ENCODE results near the gene DZIP3. TPM values are rescaled to one million over a fixed set of nuclear protein-coding genes. Genes with fewer than 3 reads are reported as not detected.

Gene DZIP3
- total and polyA plus RNA-seq, 2 donors (not counting 1 experiment from before 2014, with no cell fraction given): 11.0 to 26.4 TPM

DNA sequence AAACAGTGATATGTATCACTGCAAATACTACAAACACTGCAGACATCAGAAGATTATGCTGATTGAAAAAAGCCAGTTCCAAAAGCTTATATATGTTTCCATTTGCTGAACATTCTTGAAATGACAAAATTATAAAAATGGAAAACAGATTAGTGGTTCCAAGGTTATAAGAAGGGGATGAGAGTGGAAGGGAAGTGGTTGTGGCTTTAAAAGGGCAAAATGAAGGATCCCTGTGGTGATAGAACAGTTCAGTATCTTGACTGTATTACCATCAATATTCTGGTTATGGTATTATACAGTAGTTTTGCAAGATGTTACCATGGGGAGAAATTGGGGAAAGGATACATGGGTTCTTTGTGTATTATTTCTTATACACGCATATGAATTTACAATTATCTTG lies 77.8 kb downstream of the DZIP3 start:
- Histone ChIP-seq H4K20me1 (ENCODE audit: control insufficient read depth, extremely low read depth, insufficient read depth, low read length) (no peaks in the 10 kb centered on the region), H2AFZ (ENCODE audit: low read length) (no peak overlapping the region), H3K4me1 (ENCODE audit: control insufficient read depth, extremely low read depth, insufficient read depth, low read length) (no peaks in the 10 kb centered on the region), H3K4me3 (replicated peaks in 1 of 4; ENCODE audit: control extremely low read depth in 1 of 4, insufficient read depth in 1 of 4, low read depth in 3 of 4, low read length in 4 of 4) (no peak overlapping the region), H3K27me3 (ENCODE audit: control insufficient read depth, insufficient read depth, low read length) (no peaks in the 10 kb centered on the region), H3K9me3 (ENCODE audit: control insufficient read depth, insufficient read depth, low read depth, low read length) (no peaks in the 10 kb centered on the region), H3K4me2 (ENCODE audit: extremely low read depth, insufficient read depth, low read length) (no peak overlapping the region), H3K9ac (ENCODE audit: insufficient read depth, low read length) (no peak overlapping the region), H3K27ac (ENCODE audit: insufficient read depth, low read length) (no peak overlapping the region), H3K79me2 (ENCODE audit: control insufficient read depth, insufficient read depth, low read length) (no peaks in the 10 kb centered on the region), H3K36me3 (ENCODE audit: control insufficient read depth, insufficient read depth, low read length) (no peaks in the 10 kb centered on the region)
- no peak for DNase-seq (ENCODE audit: low read depth in 2 of 2)
- TF ChIP-seq, protein P1, sequence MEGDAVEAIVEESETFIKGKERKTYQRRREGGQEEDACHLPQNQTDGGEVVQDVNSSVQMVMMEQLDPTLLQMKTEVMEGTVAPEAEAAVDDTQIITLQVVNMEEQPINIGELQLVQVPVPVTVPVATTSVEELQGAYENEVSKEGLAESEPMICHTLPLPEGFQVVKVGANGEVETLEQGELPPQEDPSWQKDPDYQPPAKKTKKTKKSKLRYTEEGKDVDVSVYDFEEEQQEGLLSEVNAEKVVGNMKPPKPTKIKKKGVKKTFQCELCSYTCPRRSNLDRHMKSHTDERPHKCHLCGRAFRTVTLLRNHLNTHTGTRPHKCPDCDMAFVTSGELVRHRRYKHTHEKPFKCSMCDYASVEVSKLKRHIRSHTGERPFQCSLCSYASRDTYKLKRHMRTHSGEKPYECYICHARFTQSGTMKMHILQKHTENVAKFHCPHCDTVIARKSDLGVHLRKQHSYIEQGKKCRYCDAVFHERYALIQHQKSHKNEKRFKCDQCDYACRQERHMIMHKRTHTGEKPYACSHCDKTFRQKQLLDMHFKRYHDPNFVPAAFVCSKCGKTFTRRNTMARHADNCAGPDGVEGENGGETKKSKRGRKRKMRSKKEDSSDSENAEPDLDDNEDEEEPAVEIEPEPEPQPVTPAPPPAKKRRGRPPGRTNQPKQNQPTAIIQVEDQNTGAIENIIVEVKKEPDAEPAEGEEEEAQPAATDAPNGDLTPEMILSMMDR (conservative IDR thresholded peaks at IDR 0.05 in 1 of 2, IDR thresholded peaks at IDR 0.05 in 1 of 2; ENCODE audit: low read depth in 1 of 2, low read length in 2 of 2): no peak
- no peak for TF ChIP-seq EZH2 (IDR thresholded peaks at IDR 0.05; ENCODE audit: low read length, missing control alignments)

DNA sequence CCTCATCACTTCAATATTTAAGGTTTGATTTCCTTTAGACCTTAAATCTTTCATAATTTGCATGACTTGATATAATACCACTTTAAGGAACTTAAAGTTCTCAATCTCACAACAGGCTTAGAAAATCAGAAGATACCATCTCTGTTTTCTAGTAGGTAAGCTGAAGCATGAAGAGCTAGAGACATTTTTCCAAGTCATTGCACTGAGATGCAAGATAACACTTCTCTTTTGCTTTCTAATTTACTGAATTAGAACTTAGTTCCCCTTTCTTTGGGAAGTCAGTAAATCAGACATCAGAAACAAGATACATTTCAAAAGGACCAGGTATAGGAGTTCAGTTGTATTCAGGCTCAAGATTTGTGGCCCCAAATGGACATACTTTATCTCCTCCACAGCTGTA lies 79.7 kb downstream of the DZIP3 start:
- Histone ChIP-seq H3K36me3 (ENCODE audit: control insufficient read depth, insufficient read depth, low read length) (no peaks in the 10 kb centered on the region), H3K4me1 (ENCODE audit: control insufficient read depth, extremely low read depth, insufficient read depth, low read length) (no peaks in the 10 kb centered on the region), H3K27ac (ENCODE audit: insufficient read depth, low read length) (no peak overlapping the region), H3K9me3 (ENCODE audit: control insufficient read depth, insufficient read depth, low read depth, low read length) (no peaks in the 10 kb centered on the region), H2AFZ (ENCODE audit: low read length) (no peak overlapping the region), H3K9ac (ENCODE audit: insufficient read depth, low read length) (no peak overlapping the region), H3K4me2 (ENCODE audit: extremely low read depth, insufficient read depth, low read length) (no peak overlapping the region), H3K4me3 (replicated peaks in 1 of 4; ENCODE audit: control extremely low read depth in 1 of 4, insufficient read depth in 1 of 4, low read depth in 3 of 4, low read length in 4 of 4) (no peak overlapping the region), H3K27me3 (ENCODE audit: control insufficient read depth, insufficient read depth, low read length) (no peaks in the 10 kb centered on the region), H3K79me2 (ENCODE audit: control insufficient read depth, insufficient read depth, low read length) (no peaks in the 10 kb centered on the region), H4K20me1 (ENCODE audit: control insufficient read depth, extremely low read depth, insufficient read depth, low read length) (no peaks in the 10 kb centered on the region)
- TF ChIP-seq EZH2 (IDR thresholded peaks at IDR 0.05; ENCODE audit: low read length, missing control alignments): no peak
- TF ChIP-seq, protein P1 (conservative IDR thresholded peaks at IDR 0.05 in 1 of 2, IDR thresholded peaks at IDR 0.05 in 1 of 2; ENCODE audit: low read depth in 1 of 2, low read length in 2 of 2): no peak
- DNase-seq (ENCODE audit: low read depth in 2 of 2): no peak

DNA sequence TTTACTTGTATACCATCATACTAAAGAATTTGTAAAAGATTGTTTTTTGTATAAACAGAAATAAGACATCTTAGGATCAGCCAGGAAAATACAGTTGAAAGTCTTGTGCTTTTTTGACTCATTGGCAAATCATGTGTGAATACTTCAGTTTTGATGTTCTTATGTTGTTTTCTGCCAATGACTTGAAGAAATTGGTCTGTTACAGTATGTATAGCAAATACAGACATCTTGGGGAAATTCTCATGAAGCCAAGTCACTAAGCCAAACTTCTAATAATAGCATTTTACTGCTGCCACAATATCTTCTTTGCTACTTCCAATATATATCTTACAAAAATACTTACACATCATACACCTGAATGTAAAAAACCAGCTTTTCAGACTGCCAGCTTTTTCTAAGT lies 83.2 kb downstream of the DZIP3 start:
- Histone ChIP-seq H2AFZ (ENCODE audit: low read length) (no peak overlapping the region), H3K4me3 (replicated peaks in 1 of 4; ENCODE audit: control extremely low read depth in 1 of 4, insufficient read depth in 1 of 4, low read depth in 3 of 4, low read length in 4 of 4) (no peak overlapping the region), H3K4me2 (ENCODE audit: extremely low read depth, insufficient read depth, low read length) (no peak overlapping the region), H3K9ac (ENCODE audit: insufficient read depth, low read length) (no peak overlapping the region), H3K27me3 (ENCODE audit: control insufficient read depth, insufficient read depth, low read length) (no peaks in the 10 kb centered on the region), H3K9me3 (ENCODE audit: control insufficient read depth, insufficient read depth, low read depth, low read length) (no peaks in the 10 kb centered on the region), H3K4me1 (ENCODE audit: control insufficient read depth, extremely low read depth, insufficient read depth, low read length) (no peaks in the 10 kb centered on the region), H3K79me2 (ENCODE audit: control insufficient read depth, insufficient read depth, low read length) (no peaks in the 10 kb centered on the region), H3K27ac (ENCODE audit: insufficient read depth, low read length) (no peak overlapping the region), H4K20me1 (ENCODE audit: control insufficient read depth, extremely low read depth, insufficient read depth, low read length) (no peaks in the 10 kb centered on the region), H3K36me3 (ENCODE audit: control insufficient read depth, insufficient read depth, low read length) (no peaks in the 10 kb centered on the region)
- DNase-seq (ENCODE audit: low read depth in 2 of 2): no peak
- TF ChIP-seq, protein P1 (conservative IDR thresholded peaks at IDR 0.05 in 1 of 2, IDR thresholded peaks at IDR 0.05 in 1 of 2; ENCODE audit: low read depth in 1 of 2, low read length in 2 of 2): no peak
- no peak for TF ChIP-seq EZH2 (IDR thresholded peaks at IDR 0.05; ENCODE audit: low read length, missing control alignments)
